GM19240 (cell line): Measurements from ENCODE around the gene SEMA3A.

Experiments used
- DNase-seq: peaks from one replicate; pipeline ENCODE4 v3.0.0; 2011; ENCODE audit warnings: low spot score; ENCODE audit not compliant: insufficient read length

The SEMA3A gene

DNA sequence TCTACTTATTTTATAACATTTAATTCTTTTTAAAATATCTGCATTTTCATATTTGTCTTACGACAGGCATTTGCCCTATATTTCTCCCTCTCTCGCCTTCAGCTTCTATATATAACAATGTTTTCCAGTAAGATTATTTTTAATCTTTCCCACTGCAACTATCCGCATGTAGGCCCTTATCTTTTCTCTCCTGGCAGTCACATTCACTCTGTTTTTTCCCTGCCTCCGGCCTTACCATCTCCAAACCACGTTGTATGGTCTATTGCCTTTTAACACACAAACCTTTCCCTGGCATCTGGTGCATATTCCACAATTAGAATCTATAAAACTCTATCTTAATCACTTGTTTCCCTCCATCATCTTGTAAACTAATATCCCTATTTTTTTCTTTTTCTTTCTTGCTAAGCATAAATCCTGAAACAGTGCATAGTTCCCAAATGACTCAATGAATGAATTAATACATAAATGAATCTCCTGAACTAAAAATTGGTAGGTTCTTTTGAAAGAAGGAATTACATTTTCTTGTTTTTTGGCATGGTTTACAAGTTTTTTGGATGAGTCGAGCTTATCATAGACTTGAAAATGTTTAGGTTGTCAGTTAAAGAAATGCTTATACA, 173.2 kb downstream of the SEMA3A start:
- DNase-seq = no peak

DNA sequence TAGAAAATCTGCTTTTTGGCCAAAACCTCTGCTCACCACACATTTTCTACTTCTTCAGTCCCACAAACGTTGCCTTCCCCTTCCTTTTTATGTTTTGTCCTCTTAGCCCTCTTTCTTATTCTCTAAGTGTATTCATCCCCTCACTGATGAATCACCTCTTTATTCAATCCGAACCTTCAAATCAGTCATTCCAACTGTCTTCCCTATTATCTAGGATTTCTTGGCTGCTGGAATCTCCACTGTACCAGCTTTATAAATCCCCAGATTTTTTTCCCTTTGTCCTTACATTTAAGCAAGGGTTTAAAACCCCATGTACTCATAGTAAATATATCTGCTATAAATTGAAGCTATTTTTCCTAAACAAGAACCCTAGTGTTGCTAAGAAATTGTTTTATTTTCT, 176.9 kb downstream of the SEMA3A start:
- no peak for DNase-seq

DNA sequence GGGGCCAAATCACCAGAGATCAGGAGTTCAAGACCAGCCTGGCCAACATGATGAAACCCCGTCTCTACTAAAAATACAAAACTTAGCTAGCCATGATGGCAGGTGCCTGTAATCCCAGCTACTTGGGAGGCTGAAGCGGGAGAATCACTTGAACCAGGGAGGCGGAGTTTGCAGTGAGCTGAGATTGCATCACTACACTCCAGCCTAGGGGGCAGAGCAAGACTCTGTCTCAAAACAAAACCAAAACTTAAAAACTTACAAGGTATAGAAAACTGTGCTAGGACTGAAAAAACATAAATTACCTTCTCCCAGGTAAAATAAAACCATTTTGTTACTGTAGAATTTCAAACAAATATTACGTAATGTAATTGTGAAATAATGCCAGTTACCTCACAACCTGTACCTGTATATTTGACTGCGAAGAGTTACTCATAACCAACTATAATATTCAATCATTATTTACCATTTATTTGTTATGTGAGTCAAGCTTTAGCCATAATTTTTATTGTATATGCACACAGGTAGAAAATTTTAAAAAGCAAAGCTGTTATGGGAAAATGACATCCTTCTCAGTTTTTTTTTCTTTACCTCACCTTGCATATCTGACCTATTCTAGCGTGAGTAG, 180.9 kb downstream of the SEMA3A start:
- no peak for DNase-seq

DNA sequence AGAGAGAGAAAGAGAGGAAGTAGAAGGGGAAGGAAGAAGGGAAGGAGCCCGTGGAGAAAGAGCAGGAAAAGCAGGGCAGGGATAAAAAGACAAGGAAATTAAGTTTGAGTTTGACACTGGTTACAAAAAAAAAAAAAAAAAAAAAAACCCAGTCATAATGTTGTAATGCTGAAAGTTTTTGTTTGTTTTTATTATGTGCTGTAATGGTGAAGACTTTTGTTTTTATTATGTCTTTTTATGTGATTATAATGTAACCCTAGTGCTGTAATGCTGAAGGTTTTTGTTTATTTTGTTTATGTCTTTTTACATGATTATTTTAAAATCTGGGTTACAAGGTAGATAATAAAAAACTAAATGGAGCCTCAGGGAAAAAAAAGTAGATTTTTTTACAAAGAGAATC, 184.8 kb downstream of the SEMA3A start:
- no peak for DNase-seq

DNA sequence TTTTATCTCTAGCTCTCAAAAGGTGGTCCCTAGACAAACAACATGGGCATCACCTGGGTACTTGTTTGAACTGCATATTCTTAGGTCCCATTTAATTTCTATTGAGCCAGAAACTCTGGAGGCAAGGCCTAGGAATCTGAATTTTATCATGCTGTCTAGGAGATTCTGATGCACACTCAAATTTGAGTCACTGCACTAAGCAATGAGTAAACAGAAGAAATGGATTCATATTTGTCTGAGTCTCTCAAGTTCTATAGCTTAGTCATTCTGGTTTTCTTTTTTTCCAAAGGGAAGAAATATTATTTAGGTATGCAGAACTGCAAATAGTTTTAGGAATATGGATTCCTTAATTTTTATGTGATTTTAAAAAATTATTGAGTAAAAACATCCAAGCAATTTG, 185.5 kb downstream of the SEMA3A start:
- DNase-seq = no peak

DNA sequence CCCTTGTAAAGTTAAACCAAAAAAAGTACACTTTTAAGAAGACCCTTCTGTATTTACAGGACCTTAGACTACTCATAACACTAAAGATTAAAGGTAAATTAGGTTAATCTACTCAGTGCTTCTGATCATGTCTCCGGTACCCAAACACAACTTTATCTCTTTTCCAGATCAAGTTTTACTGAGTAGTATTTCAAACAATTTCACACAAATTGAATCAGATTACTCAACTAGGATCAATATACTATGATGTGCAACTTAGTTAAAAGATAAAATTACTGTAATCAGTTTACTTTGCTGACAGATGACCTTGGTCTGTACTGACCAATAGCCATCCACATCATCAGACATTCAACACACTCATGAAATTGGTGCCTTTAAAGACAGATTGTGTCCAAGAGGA, 191.4 kb downstream of the SEMA3A start:
- DNase-seq = no peak

DNA sequence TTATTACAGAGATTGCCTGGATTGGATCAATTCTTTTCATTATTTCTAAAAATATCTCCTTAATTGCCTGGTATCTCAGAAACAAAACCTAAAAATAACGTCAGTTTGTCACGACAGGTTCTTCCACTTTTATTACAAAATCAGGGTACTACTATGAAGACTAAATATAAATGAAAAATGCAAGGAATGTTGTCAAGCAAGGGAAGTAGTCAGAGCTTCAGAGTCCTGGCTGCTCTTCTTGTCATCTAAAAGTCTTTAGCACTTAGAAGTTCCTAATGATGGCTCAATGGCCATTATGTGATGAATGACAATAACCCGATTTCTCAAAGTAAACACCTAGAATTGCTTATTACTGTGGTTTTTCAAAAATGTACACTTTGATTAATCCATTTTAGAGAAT, 192.2 kb downstream of the SEMA3A start:
- no peak for DNase-seq

DNA sequence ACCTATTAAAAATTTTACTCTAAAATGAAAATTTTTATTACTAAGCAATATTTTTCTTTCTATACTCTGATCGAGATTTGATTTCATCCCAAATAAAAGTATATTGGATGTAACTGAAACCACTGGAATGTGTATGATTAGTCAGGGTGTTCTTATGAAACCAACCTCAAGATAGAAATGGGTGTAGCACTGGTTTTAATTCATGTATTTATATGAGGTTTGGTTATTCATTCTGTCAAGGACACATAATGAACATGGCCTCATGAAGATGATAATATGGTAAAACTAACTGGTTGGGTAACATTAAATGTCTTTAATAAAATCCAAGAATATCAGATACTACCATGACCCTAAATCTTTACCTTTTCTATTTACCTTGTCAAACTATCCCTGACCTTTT, 197.7 kb downstream of the SEMA3A start:
- no peak for DNase-seq

DNA sequence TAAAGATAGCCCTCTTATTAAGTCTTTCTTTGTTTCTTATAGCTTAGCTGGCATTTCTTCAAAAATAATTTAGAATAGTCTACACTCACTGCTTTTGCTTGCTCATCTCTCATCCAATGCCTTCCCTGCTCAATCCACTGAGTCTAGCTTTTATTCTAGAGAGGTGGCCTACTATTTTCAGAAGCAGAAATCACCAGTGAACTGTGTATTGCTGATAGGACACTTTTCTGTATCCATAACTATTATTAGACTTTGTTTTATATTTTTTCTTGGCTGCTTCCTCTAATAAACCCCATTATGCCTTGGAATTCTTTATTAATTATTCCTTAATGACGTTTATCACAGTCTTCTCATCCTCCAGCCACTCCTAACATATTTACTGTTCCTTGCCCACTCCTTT, 206.8 kb downstream of the SEMA3A start:
- no peak for DNase-seq

DNA sequence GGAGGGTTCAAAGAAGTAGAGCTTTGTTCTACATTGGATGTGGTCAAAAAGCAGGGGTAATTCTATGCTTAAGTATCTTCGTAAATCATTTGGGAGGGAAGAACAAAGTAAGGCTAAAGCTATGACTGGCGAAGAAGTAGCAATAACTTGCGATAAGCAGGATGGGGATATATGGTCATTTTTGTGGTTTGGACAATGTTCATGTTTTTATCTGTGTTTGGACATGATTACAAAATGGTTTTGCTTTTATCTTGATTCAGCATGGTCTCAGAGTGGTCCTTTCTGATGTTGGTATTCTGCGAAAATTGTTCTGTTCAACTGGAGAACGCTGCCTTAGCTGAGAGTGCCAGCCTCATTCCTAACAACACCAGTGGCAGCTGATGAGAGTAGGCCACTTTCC, 208.8 kb downstream of the SEMA3A start:
- DNase-seq = no peak

DNA sequence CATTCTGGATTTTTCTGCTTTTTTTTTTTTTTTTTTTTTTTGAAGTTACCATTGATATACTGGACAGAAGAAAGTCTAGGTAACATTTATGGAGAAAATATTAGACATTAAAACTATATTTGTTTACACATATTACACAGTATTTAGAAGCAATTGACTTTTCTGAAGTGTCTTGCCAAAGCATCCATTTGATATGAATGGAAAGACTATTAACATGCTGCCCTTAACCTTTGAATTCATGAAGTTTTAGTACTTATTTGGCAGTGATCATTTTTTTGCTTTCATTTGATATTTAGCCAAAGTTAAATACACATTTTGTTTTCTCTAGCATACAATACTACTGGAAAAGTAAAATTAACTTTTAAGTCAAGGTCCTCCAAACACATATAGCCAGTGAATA, 210.0 kb downstream of the SEMA3A start:
- no peak for DNase-seq

DNA sequence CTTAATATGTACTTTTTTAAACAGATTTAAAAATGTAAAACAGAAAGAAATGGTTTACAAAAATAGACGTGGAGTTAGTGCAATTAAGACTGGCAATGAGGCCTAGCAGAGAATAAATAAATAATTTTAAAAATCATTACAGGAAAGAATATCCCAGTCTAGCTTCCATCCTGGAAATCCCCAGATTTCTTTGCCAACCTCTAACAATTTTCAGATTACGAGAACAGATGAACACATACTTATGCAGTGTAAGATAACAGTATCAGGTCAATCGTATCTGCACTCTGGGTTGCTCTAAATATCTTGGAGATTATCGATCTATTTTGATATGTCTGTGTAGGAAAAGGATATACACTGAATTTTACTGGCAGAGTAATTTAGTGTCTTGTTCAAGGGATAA, 210.5 kb downstream of the SEMA3A start:
- DNase-seq = no peak

DNA sequence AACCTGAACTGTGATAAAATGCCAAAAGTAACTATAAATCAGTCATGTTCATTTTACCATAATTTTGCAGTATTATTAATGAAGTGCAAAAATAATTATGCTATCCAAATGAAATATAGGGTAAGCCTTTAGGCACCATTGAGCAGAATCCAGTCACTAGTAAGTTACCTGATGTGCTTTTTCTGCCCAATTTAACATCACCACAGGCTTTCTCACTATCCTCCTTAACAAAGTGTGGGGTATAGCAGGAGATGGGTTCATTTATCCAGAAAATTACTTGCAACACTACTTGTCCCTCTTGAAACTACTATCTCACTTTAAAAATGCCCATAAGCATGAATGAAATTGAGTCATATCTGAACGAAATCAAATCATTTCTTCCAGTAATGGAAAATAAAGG, 211.0 kb downstream of the SEMA3A start:
- no peak for DNase-seq

DNA sequence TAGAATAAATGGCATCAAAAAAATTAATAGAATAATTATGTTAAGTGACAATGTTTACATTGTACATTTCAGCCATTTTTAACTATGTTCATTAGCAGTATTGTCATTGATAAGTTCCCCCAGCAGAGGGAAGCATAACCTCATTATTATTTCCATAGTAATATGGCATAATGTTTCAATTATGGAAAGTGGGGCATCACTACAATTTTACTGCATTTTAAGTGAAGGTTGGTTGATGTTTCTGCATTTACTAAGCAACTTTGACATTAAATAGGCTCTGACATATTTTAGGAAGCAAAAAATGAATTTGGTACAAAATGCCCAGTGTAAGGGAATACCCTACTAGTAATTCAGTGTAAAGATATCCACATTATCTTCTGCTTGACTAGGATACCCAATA, 218.3 kb downstream of the SEMA3A start:
- no peak for DNase-seq

DNA sequence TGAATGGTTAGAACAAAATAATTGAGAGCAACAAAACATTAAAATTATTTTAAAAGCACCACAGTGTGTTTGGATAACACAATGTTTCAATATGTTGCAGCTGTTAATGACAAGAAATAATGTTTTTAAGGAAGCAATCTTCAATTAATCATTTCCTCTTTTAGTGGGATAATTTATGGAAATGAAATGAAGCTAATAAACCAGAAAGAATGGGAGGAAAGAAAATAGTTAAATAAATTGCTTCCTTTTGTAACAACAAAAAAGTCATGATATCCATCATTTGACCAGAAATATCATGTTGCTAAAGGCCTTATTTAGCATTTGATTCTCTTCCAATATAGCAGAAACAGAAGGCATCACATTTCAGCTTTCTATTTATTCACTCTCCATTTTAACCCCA, 224.5 kb downstream of the SEMA3A start:
- DNase-seq = no peak

DNA sequence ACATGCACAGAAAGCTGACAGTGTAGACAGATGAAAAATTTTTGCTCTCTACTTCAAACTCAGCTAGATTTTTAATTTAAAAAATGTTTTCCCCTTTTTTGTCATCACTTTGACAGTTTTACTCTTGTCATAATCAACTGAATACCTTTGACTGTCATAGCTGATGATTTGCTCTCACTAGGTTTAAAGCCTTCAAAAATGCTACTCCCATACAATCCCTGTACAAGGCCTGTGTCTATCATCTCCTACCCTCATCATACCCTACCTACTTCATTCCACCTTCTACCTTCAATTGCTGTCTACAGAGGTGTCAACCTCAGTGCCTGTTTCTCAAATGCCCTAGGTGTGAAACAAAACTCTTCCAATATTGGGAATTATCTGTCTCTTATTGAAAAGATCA, 230.3 kb downstream of the SEMA3A start:
- DNase-seq = no peak

DNA sequence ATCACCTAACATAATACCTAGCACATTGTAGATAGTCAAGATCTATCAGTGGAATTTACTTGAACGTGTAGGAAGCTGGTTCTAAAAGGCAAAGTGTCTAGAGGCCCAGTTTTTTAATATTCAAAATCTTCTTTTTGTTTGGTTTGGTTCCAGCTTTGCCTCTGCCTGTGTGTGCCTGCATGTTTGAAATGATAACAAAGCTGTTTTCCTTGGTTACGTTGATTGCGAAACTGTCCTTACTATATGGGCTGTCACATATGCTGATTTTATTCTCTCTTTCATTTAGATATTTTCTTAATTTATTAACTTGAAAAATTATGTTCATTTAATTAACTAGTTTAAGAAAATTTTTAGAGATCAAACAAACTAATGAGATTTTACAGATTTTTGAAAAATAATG, 237.3 kb downstream of the SEMA3A start:
- no peak for DNase-seq

DNA sequence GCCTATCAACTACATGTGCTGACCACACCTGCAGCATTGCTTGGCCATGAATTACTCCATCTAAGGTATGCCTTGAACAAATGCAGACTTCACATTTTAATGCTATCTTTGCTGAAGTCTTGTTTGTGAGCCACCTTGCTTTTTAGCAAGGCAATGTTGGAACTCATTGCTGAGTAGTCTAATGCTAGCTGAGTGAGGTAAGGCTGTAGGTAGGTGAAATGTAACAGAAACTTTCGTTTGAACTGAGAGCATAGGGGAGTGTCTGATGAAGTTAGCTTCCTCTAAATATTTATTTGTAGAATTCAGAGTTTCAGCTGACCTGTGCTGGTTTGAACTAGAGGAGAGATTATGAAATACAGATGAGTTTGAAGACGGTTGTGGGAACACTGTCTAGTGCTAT, 238.5 kb downstream of the SEMA3A start:
- no peak for DNase-seq

DNA sequence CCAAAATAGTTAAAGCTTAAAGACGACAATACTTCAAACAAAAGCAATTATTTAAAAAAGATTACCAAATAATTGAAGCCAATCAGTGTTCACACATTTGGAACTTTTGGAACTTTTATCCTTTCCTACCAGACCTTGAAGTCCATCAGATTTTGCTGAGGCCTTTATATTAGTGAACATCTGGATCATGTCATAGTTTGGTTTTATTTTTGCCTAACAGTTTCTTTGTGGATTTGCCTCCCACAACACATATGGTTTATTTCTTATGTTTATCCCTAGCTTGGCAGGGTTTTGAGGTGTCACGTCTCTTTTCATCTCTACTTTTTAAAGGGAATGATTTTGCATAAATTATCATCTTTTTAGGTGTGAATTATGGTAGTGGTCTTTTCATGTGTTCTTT, 242.4 kb downstream of the SEMA3A start:
- no peak for DNase-seq

DNA sequence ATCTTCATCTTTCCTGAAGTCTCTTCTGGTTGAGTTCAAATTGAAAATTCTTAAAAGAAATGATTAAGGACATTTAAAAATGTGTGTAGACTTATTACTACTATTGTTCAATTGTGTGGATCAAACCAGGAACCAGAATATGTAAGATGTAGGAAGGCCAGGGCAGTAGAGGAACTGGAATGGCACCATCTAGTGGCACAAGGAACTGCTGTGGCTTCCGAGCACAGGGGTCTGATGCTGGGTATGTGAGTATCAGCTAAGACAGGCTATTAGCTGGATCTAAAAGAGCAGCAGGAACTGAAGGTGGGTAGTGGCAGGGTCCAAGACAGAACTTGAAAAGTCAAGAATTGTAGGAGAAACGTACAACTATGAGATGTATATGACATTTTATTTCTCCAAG, 247.3 kb downstream of the SEMA3A start:
- DNase-seq = no peak

DNA sequence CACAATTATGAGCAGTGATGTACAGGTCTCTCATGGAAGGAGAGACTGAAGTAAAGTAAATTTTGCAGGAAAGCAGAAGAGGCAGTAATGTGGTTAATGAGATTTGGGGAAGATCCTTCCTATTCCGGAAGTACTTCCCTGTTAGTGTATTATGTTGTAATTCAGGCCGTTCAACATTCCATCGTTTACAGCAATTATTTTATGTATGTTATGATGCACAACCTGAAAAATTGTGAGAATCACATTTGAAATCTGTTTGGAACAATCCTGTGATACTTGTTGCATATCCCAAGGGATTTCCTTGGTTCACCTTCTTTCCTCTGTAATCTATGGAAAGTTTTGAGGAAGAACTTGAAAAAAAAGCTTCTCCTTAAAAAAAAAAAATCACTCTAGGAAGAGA, 247.8 kb downstream of the SEMA3A start:
- DNase-seq = no peak

DNA sequence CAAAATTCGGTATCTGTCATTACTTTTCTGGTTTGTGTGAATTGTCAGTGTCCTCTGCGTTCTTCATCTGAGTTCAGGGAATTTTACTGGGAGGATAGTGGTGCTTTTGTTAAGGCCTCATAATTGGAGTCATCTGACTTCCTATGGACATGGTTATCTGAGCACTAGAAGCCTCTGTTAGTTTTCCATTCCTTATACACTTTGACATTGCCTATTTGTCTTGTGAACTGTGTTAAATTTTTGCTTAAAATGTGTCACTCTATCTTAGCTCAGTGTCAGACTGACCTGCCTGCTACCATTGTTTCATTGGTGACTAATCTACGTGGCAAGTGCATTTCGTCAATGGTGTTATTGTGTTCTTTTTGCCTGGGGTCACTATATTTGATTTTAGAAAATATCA, 253.3 kb downstream of the SEMA3A start:
- DNase-seq = no peak

DNA sequence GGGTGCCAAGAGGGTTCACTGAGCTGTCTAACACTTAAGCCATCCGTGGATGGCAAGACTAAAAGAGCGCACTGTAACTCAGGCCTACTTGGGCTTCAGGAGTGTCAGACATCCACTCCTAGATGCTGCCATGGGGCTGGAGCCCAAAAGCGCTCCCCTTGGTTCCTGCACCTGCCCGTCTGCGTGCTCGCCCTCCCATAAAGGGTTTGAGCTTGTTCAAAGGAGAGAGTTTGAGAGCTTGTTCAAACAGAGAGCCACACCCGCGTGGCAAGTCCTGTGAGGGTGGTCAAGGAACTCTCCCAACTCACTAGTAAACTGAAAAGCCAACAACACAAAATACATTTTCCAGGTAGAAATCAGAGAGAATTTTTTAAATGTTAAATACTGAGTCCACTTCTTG, 256.7 kb downstream of the SEMA3A start:
- no peak for DNase-seq
